22Rv1 (cell line): Measurements from ENCODE around the gene GNAI3.

Experiments
- CTCF ChIP-seq: fragments of 450-650 bp; IDR thresholded peaks from 2 replicates; pipeline ENCODE4 v1.5.1; 2017; ENCODE audit warnings: mild to moderate bottlenecking
- ZFX ChIP-seq: fragments of 450-650 bp; IDR thresholded peaks from 2 replicates; pipeline ENCODE4 v1.6.1; 2017; ENCODE audit warnings: antibody characterized with exemption, borderline replicate concordance

- TF ChIP-seq CTCF (no peak), ZFX (no peak)
Measured at GRCh38 chr1:109616391-109616790, 68.0 kb downstream of the GNAI3 start.
